ENCODE results near the gene ROR1.

Gene ROR1

GRCh38 chr1:64131155-64131554 lies 357.3 kb downstream of the ROR1 start:
- DNase-seq (ENCODE audit: extremely low read depth, low read depth), result no peak
- TF ChIP-seq CTCF (IDR thresholded peaks at IDR 0.05; ENCODE audit: low read depth, low read length), result no peak

DNA sequence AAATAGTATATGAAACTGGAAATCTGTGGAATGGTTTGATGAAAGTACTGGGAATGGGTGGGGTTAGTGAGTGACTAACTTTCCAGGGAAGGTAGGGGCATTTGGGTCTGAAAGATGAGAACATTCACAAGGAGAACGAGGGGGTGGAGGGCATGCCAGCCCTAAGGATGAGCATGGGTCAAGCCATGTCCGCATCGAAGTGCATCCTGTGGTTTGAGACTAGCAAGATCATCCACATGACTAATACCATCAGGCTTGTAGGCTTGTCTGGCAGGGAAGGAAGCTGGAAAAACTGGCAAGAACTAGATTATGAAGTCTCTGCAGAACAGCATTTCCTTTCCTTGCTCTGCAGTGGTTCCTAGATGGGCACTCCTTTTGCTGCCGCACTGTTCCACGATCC lies 359.2 kb downstream of the ROR1 start:
- TF ChIP-seq CTCF (IDR thresholded peaks at IDR 0.05; ENCODE audit: low read depth, low read length), result no peak
- DNase-seq (ENCODE audit: extremely low read depth, low read depth), result peak; percentile 72

DNA sequence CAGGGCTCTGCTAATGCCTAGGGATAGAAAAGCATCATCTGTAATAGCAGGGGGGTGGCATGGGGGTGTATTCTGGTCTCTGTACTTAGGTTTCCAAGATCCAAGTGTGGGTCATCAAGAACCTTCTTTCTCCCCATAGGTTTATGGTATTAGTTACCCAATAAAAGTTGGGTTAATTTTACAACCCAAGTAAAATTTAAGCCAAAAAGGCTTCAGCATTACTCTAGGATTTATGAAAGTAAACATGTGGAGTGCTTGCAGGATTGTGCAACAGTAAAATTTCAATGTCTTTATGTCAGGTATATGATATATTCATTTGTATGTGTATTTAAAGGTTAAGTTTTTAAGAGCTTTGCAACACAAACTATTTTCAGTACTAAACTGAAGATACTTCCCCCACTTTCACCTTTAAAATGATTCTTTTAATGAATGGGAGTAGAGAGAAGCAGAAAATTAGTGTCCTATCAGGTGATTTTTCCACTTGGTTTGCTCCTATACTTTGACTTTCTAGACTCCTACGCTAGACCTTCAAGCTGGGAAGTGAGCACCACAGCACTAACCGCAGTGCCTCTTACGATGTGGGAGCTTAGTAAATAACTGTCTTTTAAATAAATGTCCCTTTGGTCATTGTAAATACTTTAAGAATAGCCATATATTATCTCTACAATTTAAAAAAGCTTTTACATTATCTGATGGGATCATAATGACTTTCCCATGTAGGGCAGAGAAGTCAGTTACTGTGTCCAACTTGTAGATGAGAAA lies 361.8 kb downstream of the ROR1 start:
- no peak for DNase-seq (ENCODE audit: extremely low read depth, low read depth)
- TF ChIP-seq CTCF (IDR thresholded peaks at IDR 0.05; ENCODE audit: low read depth, low read length), result no peak

GRCh38 chr1:64136296-64136695 lies 362.5 kb downstream of the ROR1 start:
- no peak for TF ChIP-seq CTCF (IDR thresholded peaks at IDR 0.05; ENCODE audit: low read depth, low read length)
- no peak for DNase-seq (ENCODE audit: extremely low read depth, low read depth)

DNA sequence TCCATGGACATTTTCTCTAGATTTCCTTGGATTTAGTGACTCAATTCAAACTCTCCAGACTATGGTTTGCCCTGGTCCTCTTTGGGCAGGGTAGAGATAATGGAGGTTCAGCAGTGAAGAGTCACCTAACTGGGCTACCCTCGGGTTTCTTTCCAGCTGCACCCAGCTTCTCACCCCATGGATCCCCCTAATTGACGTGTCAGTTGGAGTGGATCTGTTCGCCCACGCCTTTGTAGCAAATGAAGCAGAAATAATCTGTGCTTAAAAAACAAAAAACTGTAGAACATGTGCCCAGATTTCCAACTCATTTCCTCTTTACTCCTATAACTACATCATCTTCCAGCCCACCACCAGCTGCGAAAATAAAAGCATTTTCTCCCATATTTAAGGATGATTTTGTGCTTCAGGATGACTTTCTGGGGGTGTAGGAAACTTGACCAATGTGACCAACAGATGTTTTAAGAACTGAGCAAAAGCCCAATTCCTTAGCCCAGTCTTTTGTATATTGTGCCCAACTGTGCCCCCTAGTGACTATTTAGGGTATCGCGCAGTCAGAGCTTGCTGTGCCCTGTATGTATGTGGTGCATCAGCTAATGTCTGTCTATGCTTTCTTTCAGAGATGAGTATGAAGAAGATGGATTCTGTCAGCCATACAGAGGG lies 363.1 kb downstream of the ROR1 start:
- peak; percentile 92 for TF ChIP-seq CTCF (IDR thresholded peaks at IDR 0.05; ENCODE audit: low read depth, low read length)

GRCh38 chr1:64137412-64137803 lies 363.6 kb downstream of the ROR1 start:
- TF ChIP-seq CTCF (IDR thresholded peaks at IDR 0.05; ENCODE audit: low read depth, low read length), result no peak
- DNase-seq (ENCODE audit: extremely low read depth, low read depth), result no peak

More for the DNA sequence above, 363.1 kb downstream of the ROR1 start:
- peak; percentile 77 for DNase-seq (ENCODE audit: extremely low read depth, low read depth)

DNA sequence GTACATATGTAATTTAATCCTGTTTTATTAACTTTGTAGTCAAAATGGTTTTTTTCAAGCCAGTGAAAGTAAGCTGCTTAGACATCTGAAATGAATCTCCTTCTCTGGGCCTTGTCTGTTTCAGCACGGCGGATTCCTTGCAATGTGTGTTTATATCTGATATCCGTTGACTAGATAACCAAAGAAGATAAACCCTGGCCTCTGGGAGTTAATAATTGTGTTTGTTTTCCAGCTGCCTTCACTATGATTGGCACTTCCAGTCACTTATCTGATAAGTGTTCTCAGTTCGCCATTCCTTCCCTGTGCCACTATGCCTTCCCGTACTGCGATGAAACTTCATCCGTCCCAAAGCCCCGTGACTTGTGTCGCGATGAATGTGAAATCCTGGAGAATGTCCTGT lies 366.1 kb downstream of the ROR1 start:
- no peak for TF ChIP-seq CTCF (IDR thresholded peaks at IDR 0.05; ENCODE audit: low read depth, low read length)
- no peak for DNase-seq (ENCODE audit: extremely low read depth, low read depth)
